HG03196 (cell line): ENCODE measurements around the gene LKAAEAR1.

Experiments
- ATAC-seq: cut with Tn5 transposase; IDR thresholded peaks from one replicate; pipeline ENCODE4 v1.9.1; 2021; ENCODE audit not compliant: unreplicated experiment

The LKAAEAR1 gene

GRCh38 chr20:64052987-64053840 lies 31.0 kb downstream of the LKAAEAR1 start:
- ATAC-seq: no peak

GRCh38 chr20:64052326-64052722 lies 31.9 kb downstream of the LKAAEAR1 start:
- ATAC-seq: no peak

GRCh38 chr20:64051561-64052325 lies 32.5 kb downstream of the LKAAEAR1 start:
- no peak for ATAC-seq

GRCh38 chr20:64051033-64051452 lies 33.2 kb downstream of the LKAAEAR1 start:
- ATAC-seq: no peak

- no peak for ATAC-seq
Measured at GRCh38 chr20:64050261-64051032, 33.8 kb downstream of the LKAAEAR1 start.

GRCh38 chr20:64049878-64050260 lies 34.3 kb downstream of the LKAAEAR1 start:
- ATAC-seq: no peak

GRCh38 chr20:64049060-64049877 lies 34.9 kb downstream of the LKAAEAR1 start, which contains the start of gene SOX18:
SOX18 (minus strand) TSS chr20:64049639; CDS start chr20:64049516, 123 bp downstream.
- ATAC-seq: no peak

- ATAC-seq: no peak
Measured at GRCh38 chr20:64048402-64049044, 35.7 kb downstream of the LKAAEAR1 start.

GRCh38 chr20:64047968-64048401 lies 36.2 kb downstream of the LKAAEAR1 start:
- no peak for ATAC-seq

- no peak for ATAC-seq
Measured at GRCh38 chr20:64047046-64047389, 37.2 kb downstream of the LKAAEAR1 start.

GRCh38 chr20:64045346-64046011 lies 38.7 kb downstream of the LKAAEAR1 start:
- ATAC-seq: no peak

GRCh38 chr20:64044484-64045247 lies 39.5 kb downstream of the LKAAEAR1 start:
- no peak for ATAC-seq

GRCh38 chr20:64043768-64044167 lies 40.4 kb downstream of the LKAAEAR1 start:
- ATAC-seq: no peak

GRCh38 chr20:64042054-64042781 lies 42.0 kb downstream of the LKAAEAR1 start:
- no peak for ATAC-seq

- ATAC-seq: no peak
Measured at GRCh38 chr20:64041781-64042053, 42.5 kb downstream of the LKAAEAR1 start.

GRCh38 chr20:64041040-64041780 lies 43.0 kb downstream of the LKAAEAR1 start:
- ATAC-seq: no peak

GRCh38 chr20:64040231-64041039 lies 43.8 kb downstream of the LKAAEAR1 start:
- no peak for ATAC-seq
